UCSD-AML1 (cell line): ENCODE results near the gene PATJ.
"Not testable (repeated sequence)": the region's sequence is repeated elsewhere in the genome, so short reads cannot be mapped to it uniquely, and the experiment has no call there.

Experiments used
- DNase-seq: peaks from one replicate; lab custom pipeline; 2025; ENCODE audit not compliant: unreplicated experiment; lab: John Stamatoyannopoulos, UW

The PATJ gene

GRCh38 chr1:61816191-61816590 lies 73.9 kb downstream of the PATJ start:
- no peak for DNase-seq

- no peak for DNase-seq
These were observed 76.7 kb downstream of the PATJ start for GRCh38 chr1:61818992-61819391.

DNA sequence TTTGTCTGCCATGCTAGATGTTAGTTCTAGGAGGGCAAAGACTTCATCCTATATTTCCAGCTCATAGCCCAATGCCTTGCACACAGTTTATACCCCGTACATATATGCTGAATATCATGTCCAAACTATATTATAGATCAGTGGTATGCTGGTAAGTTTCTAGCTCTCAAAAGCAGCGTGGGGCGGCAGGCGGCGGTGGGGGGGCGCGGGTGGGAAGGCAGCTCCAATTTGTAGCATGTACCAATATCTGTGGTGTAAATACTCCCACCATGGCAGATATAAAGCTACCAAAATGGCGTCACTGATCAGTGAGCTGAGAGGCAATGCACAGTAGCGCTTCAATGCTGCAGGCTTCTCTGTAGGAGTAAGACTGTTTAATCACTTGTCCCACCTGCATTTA lies 77.1 kb downstream of the PATJ start:
- no peak for DNase-seq

DNA sequence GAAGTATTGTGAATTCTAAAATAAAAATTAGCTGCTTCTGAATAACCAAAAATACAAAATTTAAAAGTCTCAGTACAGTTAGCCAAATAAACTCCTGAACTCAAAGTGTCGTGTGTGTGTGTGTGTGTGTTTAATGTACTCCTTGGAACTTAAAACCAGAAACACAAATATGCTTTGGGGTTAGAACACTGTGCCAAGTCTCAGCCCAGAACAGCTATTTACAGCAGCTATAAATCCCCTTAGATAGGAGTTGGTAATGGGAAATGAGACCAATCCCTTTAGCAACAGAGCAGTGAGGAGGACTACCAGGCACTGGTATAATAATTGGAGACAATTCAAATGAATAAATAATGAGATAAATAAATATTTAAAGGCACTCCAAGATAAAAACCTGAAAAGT lies 83.1 kb downstream of the PATJ start:
- DNase-seq: no peak

DNA sequence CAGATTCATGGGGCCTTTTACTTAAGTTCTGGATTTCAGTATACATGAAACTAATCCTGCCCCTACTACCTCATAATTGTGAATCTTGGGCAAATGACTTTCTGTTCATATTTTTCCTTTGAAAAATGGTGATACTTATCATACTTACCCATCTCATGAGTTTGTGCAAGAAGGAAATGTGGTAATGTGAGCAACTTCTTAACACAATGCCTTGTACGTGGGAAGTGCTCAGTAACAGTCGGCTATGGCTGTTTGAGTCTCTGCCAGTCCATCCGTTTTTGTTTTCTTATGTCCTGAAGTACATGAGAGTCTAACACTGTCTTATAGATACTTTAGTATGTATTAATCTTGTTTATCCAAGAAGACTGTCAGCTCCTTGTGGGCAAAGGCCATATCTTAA lies 86.5 kb downstream of the PATJ start:
- DNase-seq: no peak

GRCh38 chr1:61836649-61837048 lies 94.4 kb downstream of the PATJ start:
- DNase-seq: no peak

GRCh38 chr1:61837607-61838006 lies 95.3 kb downstream of the PATJ start:
- not testable (repeated sequence) for DNase-seq

- DNase-seq: no peak
These were observed 97.4 kb downstream of the PATJ start for GRCh38 chr1:61839679-61840078.

- DNase-seq: no peak
These were observed 99.8 kb downstream of the PATJ start for GRCh38 chr1:61842036-61842435.

DNA sequence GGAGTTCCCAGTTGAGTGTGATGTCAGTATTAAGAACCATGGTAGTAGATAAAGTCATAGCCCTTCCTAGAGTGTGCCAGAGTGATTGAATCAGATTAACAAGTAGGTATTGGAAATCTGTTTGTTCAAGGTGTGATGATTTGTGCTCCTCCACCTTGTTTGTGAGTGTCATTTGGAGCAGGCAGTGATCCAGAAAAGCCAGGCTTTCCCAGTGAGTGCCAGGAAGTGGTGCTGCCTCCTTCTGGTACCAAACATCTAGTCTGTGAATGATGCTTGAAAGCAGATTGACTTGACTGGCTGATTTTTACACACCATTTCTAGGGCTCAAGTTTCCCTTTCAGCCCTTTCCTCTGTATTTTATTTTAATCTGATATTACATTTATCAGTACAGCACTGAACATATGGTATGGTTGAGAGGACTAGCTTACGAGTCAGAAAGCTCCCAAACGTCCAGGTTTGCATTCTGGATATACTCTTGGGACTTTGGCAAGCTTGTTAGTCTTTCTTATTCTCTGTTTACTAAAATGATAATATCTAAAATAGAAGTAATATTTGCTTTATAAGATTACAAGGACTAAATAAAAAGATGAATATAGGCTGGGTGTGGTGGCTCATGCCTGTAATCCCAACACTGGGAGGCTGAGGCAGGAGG lies 100.7 kb downstream of the PATJ start:
- no peak for DNase-seq

- DNase-seq: no peak
These were observed 101.7 kb downstream of the PATJ start for GRCh38 chr1:61844006-61844405.

DNA sequence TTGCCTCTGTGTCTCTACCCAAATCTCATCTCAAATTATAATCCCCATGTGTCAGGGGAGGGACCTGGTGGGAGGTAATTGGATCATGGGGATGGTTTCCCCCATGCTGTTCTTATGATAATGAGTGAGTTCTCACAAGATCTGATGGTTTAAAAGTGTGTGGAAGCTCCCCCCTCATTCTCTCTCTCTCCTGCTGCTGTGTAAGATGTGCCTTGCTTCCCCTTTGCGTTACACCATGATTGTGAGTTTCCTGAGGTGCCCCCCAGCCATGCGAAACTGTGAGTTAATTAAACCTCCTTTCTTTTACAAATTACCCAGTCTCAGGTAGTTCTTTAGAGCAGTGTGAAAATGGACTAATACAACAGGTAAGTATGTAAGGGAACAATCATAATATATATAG lies 102.4 kb downstream of the PATJ start:
- DNase-seq: not testable (repeated sequence)

DNA sequence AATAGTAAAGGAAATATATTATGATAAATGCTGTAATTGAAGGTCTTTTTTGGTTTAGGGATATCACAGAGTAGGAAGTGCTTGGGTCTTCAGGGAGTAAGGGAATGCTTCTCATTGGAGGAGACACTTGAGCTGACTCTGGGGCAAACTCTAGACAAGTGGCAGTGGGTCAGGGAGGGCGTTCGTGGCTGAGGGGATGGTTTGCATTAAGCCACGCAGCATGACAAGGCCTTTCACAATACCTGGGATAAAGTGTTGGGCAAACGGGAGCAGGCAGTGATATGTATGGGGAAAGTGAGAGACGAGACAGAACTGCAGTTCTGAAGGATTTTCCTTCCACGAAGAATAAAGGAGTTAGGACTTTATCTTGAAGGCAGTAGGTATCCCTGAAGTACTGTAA lies 109.0 kb downstream of the PATJ start:
- no peak for DNase-seq

DNA sequence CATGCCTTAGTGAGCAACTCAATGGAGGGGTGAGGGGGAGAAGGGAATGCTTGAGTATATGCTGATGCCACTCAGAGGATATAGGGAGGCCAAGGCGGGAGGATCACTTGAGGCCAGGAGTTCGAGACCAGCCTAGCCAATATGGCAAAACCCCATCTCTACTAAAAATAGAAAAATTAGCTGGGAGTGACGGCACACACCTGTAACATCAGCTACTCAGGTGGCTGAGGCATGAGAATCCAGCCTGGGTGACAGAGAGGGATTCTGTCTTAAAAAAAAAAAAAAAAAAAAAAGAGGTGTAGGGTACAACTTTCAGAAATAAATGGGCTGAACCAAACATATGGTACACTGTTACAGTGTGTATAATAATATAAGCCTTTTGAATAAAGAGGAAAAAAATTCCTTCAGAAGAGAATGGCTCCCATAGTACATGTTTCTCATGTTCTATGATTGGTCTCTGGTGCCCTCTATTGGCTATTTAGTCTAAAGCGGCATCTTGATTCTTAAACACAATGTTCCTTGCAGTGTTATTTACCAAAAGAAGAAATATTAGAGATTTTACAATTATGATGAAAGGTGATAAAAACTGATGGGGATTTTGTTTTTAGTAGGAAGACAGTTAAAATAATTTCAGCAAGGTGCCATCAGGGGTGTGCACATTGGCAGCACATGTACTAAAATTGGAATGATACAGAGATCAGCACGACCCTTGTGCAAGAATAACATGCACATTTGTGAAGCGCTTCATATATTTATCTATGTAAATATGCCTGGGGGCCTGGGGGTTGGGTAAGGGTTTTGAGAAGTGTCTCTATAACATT lies 109.8 kb downstream of the PATJ start:
- no peak for DNase-seq

- no peak for DNase-seq
These were observed 110.4 kb downstream of the PATJ start for GRCh38 chr1:61852670-61853015.

GRCh38 chr1:61853583-61853982 lies 111.3 kb downstream of the PATJ start:
- DNase-seq: no peak

GRCh38 chr1:61864489-61864888 lies 122.2 kb downstream of the PATJ start:
- no peak for DNase-seq

GRCh38 chr1:61865646-61866220 lies 123.5 kb downstream of the PATJ start:
- no peak for DNase-seq

DNA sequence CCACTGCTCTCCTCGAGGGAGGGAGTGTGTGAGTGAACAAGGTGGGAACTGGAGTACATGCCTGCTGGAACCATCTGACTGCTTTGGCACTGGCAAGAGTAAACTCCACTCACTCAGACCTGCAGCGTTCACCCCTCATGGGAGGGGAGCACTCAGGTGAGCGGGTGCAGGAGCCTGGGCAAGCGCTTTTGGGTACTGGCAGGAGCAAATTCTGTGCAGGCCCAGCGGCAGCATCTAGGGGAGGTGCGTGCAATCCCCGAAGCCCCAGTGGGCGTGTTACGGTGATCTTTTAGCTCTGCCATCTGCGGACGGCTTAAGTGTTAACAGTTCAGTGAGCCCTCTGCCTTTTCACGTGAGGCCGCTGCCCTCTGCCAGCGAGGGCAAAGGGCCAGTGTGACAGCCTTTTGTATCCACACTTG lies 127.4 kb downstream of the PATJ start:
- DNase-seq: no peak

DNA sequence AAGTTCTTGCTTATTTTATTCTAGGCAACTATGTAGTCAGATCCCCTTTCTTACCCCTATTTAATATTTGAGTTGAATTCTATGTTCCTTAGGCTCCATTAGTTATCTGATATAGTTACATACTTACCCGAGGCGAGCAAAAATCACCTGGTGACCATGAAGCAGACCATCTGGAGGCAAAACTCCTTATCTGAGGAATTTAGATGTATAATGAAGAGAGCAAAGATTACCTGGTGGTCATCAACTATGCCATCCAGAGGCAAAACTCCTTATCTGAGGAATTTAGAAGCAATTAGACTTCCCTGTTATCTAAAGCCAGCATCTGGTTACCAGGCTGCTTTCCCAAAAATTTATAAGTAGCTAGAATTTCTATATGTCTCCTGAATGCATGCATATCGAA lies 129.9 kb downstream of the PATJ start:
- no peak for DNase-seq

- DNase-seq: no peak
These were observed 131.3 kb downstream of the PATJ start for GRCh38 chr1:61873581-61873980.

GRCh38 chr1:61873994-61874393 lies 131.7 kb downstream of the PATJ start:
- no peak for DNase-seq
